Neural progenitor cell (in vitro differentiated cells): ENCODE results near the gene NMUR1. TPM values are rescaled to one million over a fixed set of nuclear protein-coding genes. Genes with fewer than 3 reads are reported as not detected.

Experiments
- DNase-seq: peaks from one replicate; pipeline ENCODE4 v3.0.0-alpha.2; 2016; ENCODE audit warnings: low spot score
- H2AFZ ChIP-seq: fragments of 200-600 bp; sonication (generic); replicated peaks from 2 replicates; pipeline ENCODE4 v1.6.1; 2016; ENCODE audit warnings: antibody characterized with exemption
- H3F3A ChIP-seq: fragments of 200-600 bp; sonication (generic); 2 replicates; pipeline ENCODE4 v1.6.1; 2016; ENCODE audit warnings: antibody characterized with exemption, low read depth
- H3K27ac ChIP-seq: fragments of 200-600 bp; sonication (generic); 2 replicates; pipeline ENCODE4 v1.5.1; 2016; ENCODE audit warnings: mild to moderate bottlenecking
- H3K27me3 ChIP-seq: fragments of 200-600 bp; sonication (generic); 2 replicates; pipeline ENCODE4 v1.6.1; 2016; ENCODE audit warnings: mild to moderate bottlenecking, moderate library complexity
- H3K36me3 ChIP-seq: fragments of 200-600 bp; sonication (generic); 2 replicates; pipeline ENCODE4 v1.5.1; 2016
- H3K4me1 ChIP-seq: fragments of 200-600 bp; sonication (generic); 2 replicates; pipeline ENCODE4 v1.6.1; 2016; ENCODE audit warnings: mixed run types
- H3K4me2 ChIP-seq: fragments of 200-600 bp; sonication (generic); 2 replicates; pipeline ENCODE4 v1.6.1; 2016
- H3K4me3 ChIP-seq: fragments of 200-600 bp; sonication (generic); 2 replicates; pipeline ENCODE4 v1.5.1; 2016
- H3K79me2 ChIP-seq: fragments of 200-600 bp; sonication (generic); 2 replicates; pipeline ENCODE4 v1.6.1; 2016; ENCODE audit warnings: low read depth
- H3K9ac ChIP-seq: fragments of 200-600 bp; sonication (generic); 2 replicates; pipeline ENCODE4 v1.6.1; 2016
- H3K9me3 ChIP-seq: fragments of 200-600 bp; sonication (generic); 2 replicates; pipeline ENCODE4 v1.5.1; 2016; ENCODE audit warnings: low read depth
- H4K20me1 ChIP-seq: fragments of 200-600 bp; sonication (generic); 2 replicates; pipeline ENCODE4 v1.6.1; 2016; ENCODE audit warnings: low read depth
- H3K27ac Mint-ChIP-seq: 3 replicates; pipeline ENCODE4 v1.8.0; 2021; ENCODE audit warnings: mixed read lengths
- H3K27me3 Mint-ChIP-seq: 2 replicates; pipeline ENCODE4 v1.8.0; 2022; ENCODE audit warnings: low read depth, mild to moderate bottlenecking, inconsistent platforms, moderate library complexity, mixed read lengths; ENCODE audit not compliant: insufficient read depth
- H3K36me3 Mint-ChIP-seq: 3 replicates; pipeline ENCODE4 v1.8.0; 2021; ENCODE audit warnings: mixed read lengths
- H3K4me1 Mint-ChIP-seq: 3 replicates; pipeline ENCODE4 v1.8.0; 2021; ENCODE audit warnings: mixed read lengths
- H3K4me3 Mint-ChIP-seq: 3 replicates; pipeline ENCODE4 v1.8.0; 2021; ENCODE audit warnings: mild to moderate bottlenecking, moderate library complexity, mixed read lengths
- H3K9me3 Mint-ChIP-seq: 3 replicates; pipeline ENCODE4 v1.8.0; 2020; ENCODE audit warnings: mixed read lengths
- EZH2 ChIP-seq: fragments of 200-600 bp; sonication (generic); IDR thresholded peaks from 2 replicates; pipeline ENCODE4 v1.6.1; 2017; ENCODE audit warnings: antibody characterized with exemption, mild to moderate bottlenecking, moderate library complexity
- EZH2phosphoT487 ChIP-seq: fragments of 200-600 bp; sonication (generic); IDR thresholded peaks from 2 replicates; pipeline ENCODE4 v1.6.1; 2017; ENCODE audit warnings: antibody characterized with exemption
- total RNA-seq: library from RNA; depleted of rRNA; stranded (reverse); fragments of >200 nt; gene quantifications from 2 replicates; pipeline ENCODE4 v1.2.3, GENCODE V29; 2015; ENCODE audit warnings: low replicate concordance
- TF ChIP-seq, protein P1 (sequence below): fragments of 200-600 bp; sonication (generic); IDR thresholded peaks from 2 replicates; pipeline ENCODE4 v1.5.1; 2017; ENCODE audit warnings: antibody characterized with exemption, mild to moderate bottlenecking

Gene NMUR1
- total RNA-seq, 1 donor from 2014 or later, result 0.52 TPM

DNA sequence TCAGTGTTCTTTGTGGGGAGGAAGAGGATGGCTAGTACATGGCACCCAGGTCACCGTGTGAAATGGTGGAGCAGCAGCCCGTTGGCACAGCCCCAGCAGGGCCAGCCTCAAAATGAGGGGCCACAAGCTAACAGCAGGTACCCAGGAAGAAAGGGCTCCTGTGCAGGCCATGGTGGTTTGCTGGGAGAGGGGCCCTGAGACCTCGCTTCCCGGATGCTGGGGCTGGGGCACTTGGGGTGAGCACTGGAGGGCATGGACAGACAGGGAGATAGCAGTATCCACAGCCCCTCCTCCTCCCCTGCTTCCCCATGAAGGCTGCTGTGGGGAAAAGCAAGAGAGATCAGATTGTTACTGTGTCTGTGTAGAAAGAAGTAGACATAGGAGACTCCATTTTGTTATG lies 46.2 kb upstream of the NMUR1 start:
- Histone ChIP-seq H2AFZ (peak overlapping the region; percentile 42), H3K27me3 (no peaks in the 10 kb centered on the region), H4K20me1 (no peaks in the 10 kb centered on the region), H3K36me3 (no peaks in the 10 kb centered on the region), H3K4me3 (no peak overlapping the region), H3K4me2 (no peak overlapping the region), H3K9me3 (no peaks in the 10 kb centered on the region), H3K79me2 (no peaks in the 10 kb centered on the region), H3K9ac (no peak overlapping the region), H3K4me1 (peaks cover 29% of the 10 kb centered on the region), H3K27ac (no peak overlapping the region), H3F3A (peaks cover 29% of the 10 kb centered on the region)
- no peak overlapping the region for H3K4me3 Mint-ChIP-seq
- peaks cover 44% of the 10 kb centered on the region for H3K4me1 Mint-ChIP-seq
- no peak for DNase-seq
- peaks cover 4% of the 10 kb centered on the region for H3K36me3 Mint-ChIP-seq
- H3K27me3 Mint-ChIP-seq, result peaks cover 8% of the 10 kb centered on the region
- no peak for TF ChIP-seq EZH2
- H3K27ac Mint-ChIP-seq, result peak overlapping the region; percentile 93
- peaks cover 13% of the 10 kb centered on the region for H3K9me3 Mint-ChIP-seq

DNA sequence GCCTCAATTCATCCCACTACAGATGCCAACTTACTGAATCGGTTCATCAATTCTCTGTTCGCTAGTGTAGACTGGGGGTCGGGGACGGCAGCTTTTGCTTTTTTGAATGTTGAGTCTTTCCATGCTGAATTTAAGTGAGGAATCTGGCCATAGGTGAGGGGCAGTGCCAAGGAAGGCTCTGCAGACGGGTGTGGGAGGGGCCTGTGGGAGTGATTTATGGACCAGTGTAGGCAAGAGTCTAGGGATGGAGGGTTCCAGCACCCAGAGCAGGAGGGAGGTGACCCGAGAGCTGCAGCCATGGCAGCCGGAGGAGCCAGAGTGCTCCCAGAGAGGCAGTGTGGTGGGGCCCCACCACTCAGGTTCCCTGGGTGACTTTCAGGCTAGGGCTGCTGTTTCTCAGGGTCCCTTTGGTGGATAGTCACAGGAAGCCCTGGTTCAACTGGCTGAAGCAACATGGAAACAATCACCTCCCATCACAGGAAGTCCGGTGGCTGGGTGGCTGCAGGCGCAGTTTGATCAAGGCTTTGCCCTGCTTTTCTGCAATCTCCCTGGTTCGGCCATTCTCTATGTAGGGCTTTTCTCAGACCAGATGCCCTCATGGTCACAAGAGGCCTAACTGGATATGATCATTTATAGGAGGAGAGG lies 45.5 kb upstream of the NMUR1 start:
- peak overlapping the region; percentile 48 for H3K27ac Mint-ChIP-seq
- Histone ChIP-seq H3K4me1 (peaks cover 29% of the 10 kb centered on the region), H3K36me3 (no peaks in the 10 kb centered on the region), H3K9me3 (no peaks in the 10 kb centered on the region), H3K4me3 (no peak overlapping the region), H3K4me2 (no peak overlapping the region), H4K20me1 (no peaks in the 10 kb centered on the region), H2AFZ (no peak overlapping the region), H3K79me2 (no peaks in the 10 kb centered on the region), H3F3A (peaks cover 34% of the 10 kb centered on the region), H3K27ac (no peak overlapping the region), H3K9ac (no peak overlapping the region), H3K27me3 (no peaks in the 10 kb centered on the region)
- peaks cover 8% of the 10 kb centered on the region for H3K27me3 Mint-ChIP-seq
- TF ChIP-seq, protein P1, sequence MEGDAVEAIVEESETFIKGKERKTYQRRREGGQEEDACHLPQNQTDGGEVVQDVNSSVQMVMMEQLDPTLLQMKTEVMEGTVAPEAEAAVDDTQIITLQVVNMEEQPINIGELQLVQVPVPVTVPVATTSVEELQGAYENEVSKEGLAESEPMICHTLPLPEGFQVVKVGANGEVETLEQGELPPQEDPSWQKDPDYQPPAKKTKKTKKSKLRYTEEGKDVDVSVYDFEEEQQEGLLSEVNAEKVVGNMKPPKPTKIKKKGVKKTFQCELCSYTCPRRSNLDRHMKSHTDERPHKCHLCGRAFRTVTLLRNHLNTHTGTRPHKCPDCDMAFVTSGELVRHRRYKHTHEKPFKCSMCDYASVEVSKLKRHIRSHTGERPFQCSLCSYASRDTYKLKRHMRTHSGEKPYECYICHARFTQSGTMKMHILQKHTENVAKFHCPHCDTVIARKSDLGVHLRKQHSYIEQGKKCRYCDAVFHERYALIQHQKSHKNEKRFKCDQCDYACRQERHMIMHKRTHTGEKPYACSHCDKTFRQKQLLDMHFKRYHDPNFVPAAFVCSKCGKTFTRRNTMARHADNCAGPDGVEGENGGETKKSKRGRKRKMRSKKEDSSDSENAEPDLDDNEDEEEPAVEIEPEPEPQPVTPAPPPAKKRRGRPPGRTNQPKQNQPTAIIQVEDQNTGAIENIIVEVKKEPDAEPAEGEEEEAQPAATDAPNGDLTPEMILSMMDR, result no peak
- TF ChIP-seq EZH2 (no peak), EZH2phosphoT487 (no peak)
- peaks cover 42% of the 10 kb centered on the region for H3K4me1 Mint-ChIP-seq
- peak overlapping the region; percentile 24 for H3K4me3 Mint-ChIP-seq
- no peak for DNase-seq
- H3K36me3 Mint-ChIP-seq, result peaks cover 4% of the 10 kb centered on the region
- peaks cover 13% of the 10 kb centered on the region for H3K9me3 Mint-ChIP-seq

DNA sequence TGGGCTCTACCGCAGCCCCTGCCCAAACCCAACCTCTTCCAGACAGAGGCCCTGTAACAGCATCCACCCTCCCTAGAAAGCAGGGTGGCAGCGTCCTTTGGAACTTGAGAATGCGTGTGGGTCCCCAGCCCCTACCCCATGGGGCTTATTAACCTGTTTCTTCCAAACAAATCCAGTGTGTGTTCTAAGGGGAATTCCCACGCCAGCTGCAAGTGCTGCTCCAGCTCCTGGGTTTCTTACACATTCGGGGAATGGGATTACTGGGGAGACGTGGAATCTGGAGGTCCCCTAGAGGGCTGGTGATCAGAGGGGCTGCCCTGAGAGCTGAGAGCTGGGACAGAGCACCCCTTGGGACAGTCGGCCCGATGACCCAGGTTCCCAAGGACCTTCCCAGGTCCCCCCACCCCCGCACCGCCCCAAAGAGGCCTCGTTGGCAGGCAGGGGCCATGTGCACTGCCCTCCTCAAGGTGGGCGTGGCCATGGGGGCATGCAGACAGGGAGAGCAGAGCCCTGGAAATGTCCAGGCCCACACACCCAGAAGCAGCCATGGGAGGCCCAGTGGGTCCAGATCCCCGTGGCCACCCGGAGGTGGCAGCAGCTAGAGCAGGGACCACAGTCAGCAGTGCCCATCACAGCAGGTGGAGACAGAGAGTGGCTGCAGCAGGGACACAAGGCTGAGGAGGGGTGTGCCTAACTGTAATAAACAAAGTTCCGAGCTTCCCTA lies 43.6 kb upstream of the NMUR1 start:
- Histone ChIP-seq H2AFZ (peak overlapping the region; percentile 96), H3K27me3 (no peaks in the 10 kb centered on the region), H3K79me2 (no peaks in the 10 kb centered on the region), H3K9me3 (no peaks in the 10 kb centered on the region), H3K4me3 (no peak overlapping the region), H3K4me2 (peak overlapping the region; percentile 51), H3K9ac (no peak overlapping the region), H3K27ac (peak overlapping the region; percentile 13), H3K4me1 (peaks cover 29% of the 10 kb centered on the region), H3K36me3 (no peaks in the 10 kb centered on the region), H3F3A (peaks cover 34% of the 10 kb centered on the region), H4K20me1 (no peaks in the 10 kb centered on the region)
- TF ChIP-seq EZH2phosphoT487 (no peak), EZH2 (no peak)
- TF ChIP-seq, protein P1, result no peak
- Mint-ChIP-seq H3K4me1 (peaks cover 46% of the 10 kb centered on the region), H3K27ac (peak overlapping the region; percentile 91), H3K27me3 (peaks cover 2% of the 10 kb centered on the region), H3K9me3 (peaks cover 12% of the 10 kb centered on the region), H3K36me3 (peaks cover 2% of the 10 kb centered on the region), H3K4me3 (no peak overlapping the region)
- DNase-seq, result peak; percentile 34

DNA sequence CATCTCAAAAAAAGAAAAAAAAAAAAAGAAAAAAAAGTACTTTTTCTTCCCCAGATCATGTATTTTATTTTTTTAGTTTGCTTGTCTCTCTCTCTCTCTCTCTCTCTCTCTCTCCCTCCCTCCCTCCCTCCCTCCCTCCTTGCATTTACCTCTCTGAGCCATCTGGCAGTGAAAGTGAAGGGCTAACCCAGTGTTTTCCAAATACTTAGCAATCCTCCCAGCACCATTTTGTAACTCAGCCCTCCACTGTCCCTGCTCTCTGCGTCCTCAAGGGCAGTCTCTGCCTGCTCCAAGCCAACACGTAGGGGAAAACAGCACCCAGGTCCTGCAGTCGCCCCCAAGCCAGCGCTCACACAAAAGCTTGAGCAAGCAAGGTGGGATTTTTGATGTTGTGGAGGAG lies 42.9 kb upstream of the NMUR1 start:
- no peak overlapping the region for H3K27ac ChIP-seq
- H3K4me3 ChIP-seq, result no peak overlapping the region
- no peak for DNase-seq
- H3K4me1 Mint-ChIP-seq, result peaks cover 49% of the 10 kb centered on the region
- H3F3A ChIP-seq, result peaks cover 34% of the 10 kb centered on the region
- no peaks in the 10 kb centered on the region for H3K79me2 ChIP-seq
- peaks cover 7% of the 10 kb centered on the region for H3K9me3 Mint-ChIP-seq
- H3K9ac ChIP-seq, result no peak overlapping the region
- H3K27me3 ChIP-seq, result no peaks in the 10 kb centered on the region
- H3K27me3 Mint-ChIP-seq, result peaks cover 2% of the 10 kb centered on the region
- no peaks in the 10 kb centered on the region for H3K36me3 Mint-ChIP-seq
- H3K36me3 ChIP-seq, result no peaks in the 10 kb centered on the region
- no peak overlapping the region for H3K27ac Mint-ChIP-seq
- H3K4me3 Mint-ChIP-seq, result no peak overlapping the region
- peaks cover 29% of the 10 kb centered on the region for H3K4me1 ChIP-seq
- H3K4me2 ChIP-seq, result peak overlapping the region; percentile 51
- TF ChIP-seq EZH2 (no peak), EZH2phosphoT487 (no peak)
- TF ChIP-seq, protein P1, result no peak
- H4K20me1 ChIP-seq, result no peaks in the 10 kb centered on the region
- no peaks in the 10 kb centered on the region for H3K9me3 ChIP-seq
- H2AFZ ChIP-seq, result peak overlapping the region; percentile 96
